ES-I3 (cell line): Measurements from ENCODE around the gene ASS1.
"Not testable (repeated sequence)": the region's sequence is repeated elsewhere in the genome, so short reads cannot be mapped to it uniquely, and the experiment has no call there.

Experiments
- H3K36me3 ChIP-seq: 2 replicates; pipeline ENCODE4 v1.6.1; 2013; ENCODE audit warnings: mild to moderate bottlenecking, low read length, control low read depth, moderate library complexity; ENCODE audit not compliant: insufficient read depth
- H3K4me1 ChIP-seq: 2 replicates; pipeline ENCODE4 v1.6.1; 2013; ENCODE audit warnings: mild to moderate bottlenecking, control low read depth, low read length; ENCODE audit not compliant: insufficient read depth
- H3K9ac ChIP-seq: 2 replicates; pipeline ENCODE4 v1.6.1; 2013; ENCODE audit warnings: low read depth, mild to moderate bottlenecking, low read length, moderate library complexity
- H3K9me3 ChIP-seq: 2 replicates; pipeline ENCODE4 v1.6.1; 2013; ENCODE audit warnings: mild to moderate bottlenecking, low read length, moderate library complexity; ENCODE audit not compliant: control insufficient read depth, insufficient read depth

The ASS1 gene

DNA sequence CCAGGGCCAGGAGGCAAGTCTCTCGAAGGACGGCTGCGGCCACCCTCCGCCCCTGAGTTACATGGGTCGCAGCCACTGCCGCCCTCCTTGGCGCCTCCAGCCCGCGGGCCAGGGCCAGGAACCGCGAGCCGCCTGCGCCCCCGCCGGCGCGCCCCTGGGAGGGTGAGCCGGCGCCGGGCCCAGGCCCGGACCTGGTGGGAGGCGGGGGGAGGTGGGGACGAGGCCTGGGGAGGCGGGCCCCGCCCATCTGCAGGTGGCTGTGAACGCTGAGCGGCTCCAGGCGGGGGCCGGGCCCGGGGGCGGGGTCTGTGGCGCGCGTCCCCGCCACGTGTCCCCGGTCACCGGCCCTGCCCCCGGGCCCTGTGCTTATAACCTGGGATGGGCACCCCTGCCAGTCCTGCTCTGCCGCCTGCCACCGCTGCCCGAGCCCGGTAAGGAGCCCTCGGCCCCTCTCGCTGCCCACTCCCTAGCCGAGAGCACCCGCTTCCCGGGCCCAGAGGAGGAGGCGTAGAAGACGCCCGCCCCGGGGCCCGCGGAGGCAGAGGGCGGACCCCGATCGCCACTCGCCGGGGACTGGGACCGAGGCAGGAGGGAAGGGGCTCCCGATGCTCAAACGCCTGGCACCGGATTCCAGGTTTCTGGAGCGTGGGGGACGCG, at the start of gene ASS1:
ASS1 (plus strand) TSS at position 397 of the 657 bp plus-strand sequence. CDS start 7,268 bp downstream, outside the sequence.
- Histone ChIP-seq H3K9ac (peak within 1 kb of the TSS; percentile 47), H3K4me1 (peaks cover 23% of the 10 kb centered on the region), H3K9me3 (peaks cover 9% of the 10 kb centered on the region; the same call in 1 of the 2 replicates), H3K36me3 (no peaks in the 10 kb centered on the region)

DNA sequence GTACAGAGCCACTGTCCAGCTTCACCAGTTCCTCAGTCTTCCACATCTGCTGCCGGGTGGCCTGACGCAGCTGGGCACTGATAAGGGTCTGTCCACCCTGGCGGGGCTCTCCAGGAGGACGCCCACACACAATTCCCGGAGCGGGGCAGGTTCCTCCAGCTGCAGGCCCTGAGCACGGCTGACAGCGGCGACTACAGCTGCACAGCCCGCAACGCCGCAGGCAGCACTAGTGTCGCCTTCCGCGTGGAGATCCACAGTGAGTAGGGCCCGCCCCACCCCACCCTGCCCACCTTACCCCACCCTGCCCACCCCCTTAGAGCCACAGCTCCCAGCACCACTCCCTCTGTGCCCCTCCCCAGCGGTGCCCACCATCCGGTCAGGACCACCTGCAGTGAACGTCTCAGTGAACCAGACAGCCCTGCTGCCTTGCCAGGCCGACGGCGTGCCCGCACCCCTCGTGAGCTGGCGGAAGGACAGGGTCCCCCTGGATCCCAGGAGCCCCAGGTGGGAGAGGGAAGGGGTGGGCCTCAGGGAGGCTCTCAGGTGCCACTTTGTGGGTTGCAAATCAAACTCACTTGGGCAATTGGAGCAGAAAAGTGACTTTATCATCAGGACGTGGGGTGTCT, 48.8 kb upstream of the ASS1 start:
- Histone ChIP-seq H3K4me1 (no peaks in the 10 kb centered on the region), H3K9ac (no peak overlapping the region), H3K9me3 (no peaks in the 10 kb centered on the region), H3K36me3 (no peaks in the 10 kb centered on the region)

DNA sequence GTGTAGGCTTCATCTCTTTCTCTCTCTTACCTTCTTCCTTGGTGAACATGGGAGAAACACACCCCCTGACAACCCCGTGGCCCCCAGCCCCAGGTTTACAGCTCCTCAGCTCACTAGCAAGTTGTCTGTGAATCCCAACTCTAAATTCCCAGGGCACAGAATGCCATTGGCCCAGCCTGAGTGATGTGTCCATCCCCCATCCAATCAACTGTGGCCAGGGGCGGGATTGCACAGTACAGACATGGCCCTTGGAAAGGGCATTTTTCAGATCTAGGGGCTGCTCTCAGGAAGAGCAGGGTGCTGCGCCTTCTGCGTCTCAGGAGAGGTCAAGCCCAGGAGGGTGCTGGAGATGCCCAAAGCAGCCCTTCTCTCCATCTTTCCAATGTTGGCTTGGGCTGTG, 48.2 kb upstream of the ASS1 start:
- Histone ChIP-seq H3K9ac (no peak overlapping the region), H3K4me1 (no peaks in the 10 kb centered on the region), H3K9me3 (no peaks in the 10 kb centered on the region)

DNA sequence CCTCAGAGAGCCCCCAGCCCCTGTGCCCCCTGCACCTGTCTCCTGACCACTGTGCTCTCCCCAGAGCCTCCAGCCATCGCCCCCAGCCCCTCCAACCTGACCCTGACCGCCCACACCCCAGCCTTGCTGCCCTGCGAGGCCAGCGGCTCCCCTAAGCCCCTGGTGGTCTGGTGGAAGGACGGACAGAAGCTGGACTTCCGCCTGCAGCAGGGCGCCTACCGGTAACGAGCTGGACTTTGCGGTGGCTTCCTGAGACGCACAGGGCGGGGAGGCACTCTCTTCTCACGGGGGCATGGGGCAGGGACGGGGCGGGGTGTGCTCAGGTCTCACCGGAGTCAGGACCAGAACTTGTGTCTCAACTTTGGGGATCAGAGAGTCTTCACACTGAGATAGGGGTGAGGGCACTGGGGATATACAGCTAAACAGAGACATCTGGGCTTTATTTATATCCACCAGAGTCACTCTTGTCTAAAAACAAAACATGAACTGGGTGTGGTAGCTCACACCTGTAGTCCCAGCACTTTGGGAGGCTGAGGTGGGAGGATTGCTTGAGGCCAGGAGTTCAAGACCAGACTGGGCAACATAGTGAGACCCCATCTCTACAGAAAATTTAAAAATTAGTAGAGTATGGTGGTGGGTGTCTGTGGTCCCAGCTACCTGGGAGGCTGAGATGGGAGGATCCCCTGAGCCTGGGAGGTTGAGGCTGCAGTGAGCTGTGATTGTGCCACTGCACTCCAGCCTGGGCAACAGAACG, 46.1 kb upstream of the ASS1 start:
- H3K9me3 ChIP-seq, result no peaks in the 10 kb centered on the region
- H3K36me3 ChIP-seq, result no peaks in the 10 kb centered on the region
- no peaks in the 10 kb centered on the region for H3K4me1 ChIP-seq
- H3K9ac ChIP-seq, result no peak overlapping the region

More for the DNA sequence above, 48.2 kb upstream of the ASS1 start:
- no peaks in the 10 kb centered on the region for H3K36me3 ChIP-seq

DNA sequence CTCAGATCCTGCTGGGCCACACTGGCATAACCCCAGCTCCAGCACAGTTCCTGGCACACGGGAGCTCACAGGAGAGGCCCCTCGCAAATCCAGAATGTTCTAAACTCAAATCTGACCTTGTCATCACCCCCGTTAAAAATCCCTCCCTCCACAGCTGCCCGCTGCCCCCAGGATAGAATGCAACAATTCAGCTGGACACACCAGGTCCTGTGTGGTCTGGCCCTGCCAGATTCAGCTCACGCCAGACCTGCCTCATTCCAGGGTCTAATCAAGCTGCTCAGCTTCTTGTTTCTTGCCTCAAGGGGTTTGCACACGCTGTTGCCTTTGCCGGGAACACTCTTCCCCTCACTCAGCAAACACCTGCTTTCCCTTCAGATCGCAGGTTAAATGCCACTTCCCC, 45.0 kb upstream of the ASS1 start:
- Histone ChIP-seq H3K9me3 (no peaks in the 10 kb centered on the region), H3K9ac (no peak overlapping the region), H3K36me3 (no peaks in the 10 kb centered on the region), H3K4me1 (no peaks in the 10 kb centered on the region)

DNA sequence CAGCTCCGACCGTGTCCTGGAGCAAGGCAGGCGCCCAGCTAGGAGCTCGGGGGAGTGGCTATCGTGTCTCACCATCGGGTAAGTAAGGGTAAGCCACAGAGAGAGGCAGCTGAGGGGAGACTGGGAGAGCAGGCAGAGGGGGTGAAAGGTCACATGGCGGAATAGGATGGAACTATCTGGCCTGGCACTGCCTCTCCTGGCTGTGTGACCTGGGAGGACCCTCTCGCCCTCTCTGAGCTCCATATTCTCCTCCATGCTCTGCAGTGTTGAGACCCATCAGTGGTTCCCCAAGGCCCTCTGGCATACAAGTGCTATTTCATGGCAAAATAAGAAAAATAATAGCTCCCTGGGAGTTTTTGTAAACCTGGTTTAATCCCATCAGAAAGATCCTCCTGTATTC, 43.9 kb upstream of the ASS1 start:
- no peaks in the 10 kb centered on the region for H3K36me3 ChIP-seq
- H3K9ac ChIP-seq, result no peak overlapping the region
- H3K4me1 ChIP-seq, result no peaks in the 10 kb centered on the region
- H3K9me3 ChIP-seq, result no peaks in the 10 kb centered on the region

DNA sequence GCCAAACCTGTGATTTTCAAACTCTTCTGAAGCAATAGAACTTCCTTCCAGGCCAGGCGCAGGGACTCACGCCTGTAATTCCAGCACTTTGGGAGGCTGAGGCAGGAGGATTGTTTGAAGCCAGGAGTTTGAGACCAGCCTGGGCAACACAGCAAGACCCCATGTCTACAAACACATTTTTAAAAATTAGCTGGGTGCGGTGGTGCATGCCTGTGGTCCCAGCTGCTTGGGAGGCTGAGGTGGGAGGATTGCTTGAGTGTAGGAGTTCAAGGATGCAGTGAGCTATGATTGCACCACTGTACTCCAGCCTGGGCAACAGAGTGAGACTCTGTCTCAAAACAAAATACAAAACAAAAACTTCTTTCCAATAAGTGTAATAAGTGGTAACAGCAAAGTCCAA, 43.0 kb upstream of the ASS1 start:
- H3K9ac ChIP-seq, H3K4me1 ChIP-seq, H3K36me3 ChIP-seq, H3K9me3 ChIP-seq: not testable (repeated sequence)

DNA sequence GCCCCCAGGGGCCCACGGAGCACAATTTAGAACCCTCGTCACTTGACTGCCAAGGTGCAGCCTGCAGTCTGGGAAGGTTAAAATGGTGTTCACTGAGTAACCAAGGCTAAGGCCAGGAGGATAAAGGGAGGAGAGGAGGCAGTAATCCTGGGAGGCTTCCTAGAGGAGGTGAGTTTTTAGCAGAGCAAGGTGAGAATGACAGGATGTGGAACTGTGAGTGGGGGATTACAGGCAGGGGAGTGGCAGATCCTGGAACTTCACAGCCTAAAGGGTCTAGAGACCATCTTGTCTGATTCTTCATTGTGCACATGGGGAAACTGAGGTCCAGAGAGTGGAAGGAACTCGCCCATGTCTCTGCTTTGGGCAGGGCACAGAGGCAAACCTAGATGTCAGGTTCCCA, 42.5 kb upstream of the ASS1 start:
- Histone ChIP-seq H3K4me1 (no peaks in the 10 kb centered on the region), H3K9ac (no peak overlapping the region), H3K36me3 (no peaks in the 10 kb centered on the region), H3K9me3 (no peaks in the 10 kb centered on the region)

DNA sequence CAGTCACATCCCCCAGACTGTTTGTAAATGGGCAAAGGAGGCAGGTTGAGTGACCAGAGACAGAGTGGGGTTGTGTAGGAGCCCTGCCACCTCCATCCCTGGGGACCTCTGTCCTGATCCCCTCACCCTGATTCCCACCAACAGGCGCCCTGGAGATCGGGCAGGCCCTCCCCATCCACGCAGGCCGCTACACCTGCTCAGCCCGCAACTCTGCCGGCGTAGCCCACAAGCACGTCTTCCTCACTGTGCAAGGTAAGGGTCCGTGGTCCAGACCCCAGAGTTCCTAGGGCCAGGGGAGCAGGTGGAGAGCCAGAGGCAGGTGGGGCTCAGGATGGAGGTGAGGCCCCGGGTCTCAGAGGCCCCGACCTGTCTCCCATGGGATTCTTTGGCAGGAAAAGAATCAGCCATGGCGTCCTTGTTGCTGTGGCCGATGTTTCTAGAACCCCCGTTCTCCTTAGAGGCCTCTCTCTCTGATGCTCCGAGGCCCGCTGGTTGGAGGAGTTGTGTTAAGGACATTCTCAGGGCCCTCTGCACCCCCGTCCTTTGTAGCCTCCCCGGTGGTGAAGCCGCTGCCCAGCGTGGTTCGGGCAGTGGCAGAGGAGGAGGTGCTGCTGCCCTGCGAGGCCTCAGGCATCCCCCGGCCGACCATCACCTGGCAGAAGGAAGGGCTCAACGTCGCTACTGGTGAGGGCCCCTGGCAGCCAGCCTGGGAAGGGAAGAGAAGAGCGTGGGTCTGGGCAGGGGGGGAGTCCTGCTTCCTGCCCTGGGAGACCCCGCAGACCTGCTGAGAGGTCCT, 41.9 kb upstream of the ASS1 start:
- no peaks in the 10 kb centered on the region for H3K36me3 ChIP-seq
- H3K9me3 ChIP-seq, result no peaks in the 10 kb centered on the region
- no peak overlapping the region for H3K9ac ChIP-seq
- H3K4me1 ChIP-seq, result no peaks in the 10 kb centered on the region

DNA sequence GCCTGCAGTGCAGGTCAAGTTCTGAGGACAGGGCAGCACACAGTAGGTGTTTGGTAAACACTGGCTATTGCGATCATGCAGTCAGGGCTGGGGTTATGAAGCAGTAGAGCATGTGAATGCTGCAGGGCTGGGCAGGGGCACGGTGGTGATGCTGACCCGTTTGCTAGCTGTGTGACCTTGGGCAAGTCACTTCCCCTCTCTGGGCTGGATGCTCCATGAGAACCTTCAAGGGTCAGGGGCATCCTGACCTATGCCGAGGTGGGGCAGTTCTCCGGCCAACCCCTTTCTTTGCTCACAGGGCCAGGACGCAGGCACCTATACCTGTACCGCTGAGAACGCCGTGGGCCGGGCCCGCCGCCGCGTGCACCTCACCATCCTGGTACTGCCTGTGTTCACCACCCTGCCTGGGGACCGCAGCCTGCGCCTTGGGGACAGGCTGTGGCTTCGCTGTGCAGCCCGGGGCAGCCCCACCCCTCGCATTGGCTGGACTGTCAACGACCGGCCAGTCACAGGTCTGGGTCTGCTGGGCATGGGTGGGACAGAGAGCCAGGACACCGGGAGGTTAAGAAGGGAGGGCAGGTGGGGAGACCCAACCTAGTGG, 39.0 kb upstream of the ASS1 start:
- Histone ChIP-seq H3K9me3 (0 out of 2 replicates have a peak, but pooled peaks cover 3% of the 10 kb centered on the region), H3K36me3 (no peaks in the 10 kb centered on the region), H3K4me1 (no peaks in the 10 kb centered on the region), H3K9ac (no peak overlapping the region)

DNA sequence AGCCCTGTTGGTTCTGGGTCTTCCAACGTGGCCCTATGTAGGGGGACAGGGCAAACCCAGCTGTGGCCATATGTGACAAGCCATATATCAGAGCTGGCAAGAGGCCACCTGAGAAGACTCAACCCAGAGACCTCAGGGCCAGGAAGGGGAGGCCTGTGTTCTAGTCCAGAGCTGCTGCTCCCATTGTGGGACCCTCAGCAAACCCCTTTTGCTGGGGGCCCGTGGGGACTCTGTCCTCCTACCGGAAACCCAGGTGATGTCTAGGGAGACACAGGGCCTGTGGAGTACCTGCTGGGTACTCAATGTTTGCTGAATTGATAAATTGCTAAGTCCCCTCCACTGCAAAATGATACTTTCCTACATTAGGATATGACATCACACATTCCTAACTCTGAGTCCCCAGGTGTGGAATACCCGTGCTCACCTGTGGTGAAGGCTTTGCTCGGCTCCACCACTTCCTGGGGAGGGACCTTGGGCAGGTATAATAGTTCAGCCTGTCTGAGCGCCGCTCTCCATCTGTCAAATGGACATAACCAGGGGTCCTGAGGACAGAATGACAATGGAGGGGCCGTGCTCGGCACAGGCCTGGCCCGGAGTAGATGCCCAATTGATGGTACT, 38.4 kb upstream of the ASS1 start:
- 0 out of 2 replicates have a peak, but pooled peaks cover 3% of the 10 kb centered on the region for H3K9me3 ChIP-seq
- H3K4me1 ChIP-seq, result no peaks in the 10 kb centered on the region
- H3K9ac ChIP-seq, result no peak overlapping the region
- no peaks in the 10 kb centered on the region for H3K36me3 ChIP-seq

DNA sequence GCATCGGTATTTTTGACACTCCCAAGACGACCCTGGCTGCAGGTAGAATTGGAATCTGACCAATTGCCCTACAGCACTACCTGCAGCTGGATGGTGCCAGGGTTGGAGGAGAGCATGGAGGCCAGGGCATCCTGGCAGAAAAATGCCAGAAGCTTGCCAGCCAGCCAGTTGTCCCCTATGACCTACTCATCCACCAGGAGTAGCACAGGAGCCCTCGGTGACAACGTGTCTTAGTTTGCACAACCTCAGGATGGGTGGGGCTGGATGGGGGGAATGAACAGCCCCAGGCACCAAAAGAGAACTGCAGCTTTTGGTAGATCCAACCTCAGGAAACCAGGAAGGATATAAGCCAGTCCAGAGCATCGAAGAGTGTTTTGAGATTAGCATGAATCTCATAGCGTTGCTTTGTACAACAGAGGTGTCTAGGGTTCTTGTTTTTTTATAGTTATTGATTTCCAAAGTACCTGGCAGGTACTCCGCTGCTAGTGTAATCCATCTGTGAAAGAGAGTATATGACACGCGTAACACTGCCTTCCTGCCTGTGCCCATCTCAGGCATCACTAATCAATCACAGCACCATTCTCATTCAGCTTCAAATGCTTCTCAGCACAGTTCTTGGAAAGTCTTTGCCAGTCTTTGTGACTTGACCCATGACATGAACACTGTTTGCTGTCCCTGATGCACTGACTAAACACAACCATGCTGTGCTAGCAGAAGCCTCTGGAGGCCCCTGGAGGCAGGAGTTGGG, 36.7 kb upstream of the ASS1 start:
- Histone ChIP-seq H3K4me1 (no peaks in the 10 kb centered on the region), H3K9me3 (0 out of 2 replicates have a peak, but pooled peaks cover 3% of the 10 kb centered on the region), H3K36me3 (no peaks in the 10 kb centered on the region), H3K9ac (no peak overlapping the region)

DNA sequence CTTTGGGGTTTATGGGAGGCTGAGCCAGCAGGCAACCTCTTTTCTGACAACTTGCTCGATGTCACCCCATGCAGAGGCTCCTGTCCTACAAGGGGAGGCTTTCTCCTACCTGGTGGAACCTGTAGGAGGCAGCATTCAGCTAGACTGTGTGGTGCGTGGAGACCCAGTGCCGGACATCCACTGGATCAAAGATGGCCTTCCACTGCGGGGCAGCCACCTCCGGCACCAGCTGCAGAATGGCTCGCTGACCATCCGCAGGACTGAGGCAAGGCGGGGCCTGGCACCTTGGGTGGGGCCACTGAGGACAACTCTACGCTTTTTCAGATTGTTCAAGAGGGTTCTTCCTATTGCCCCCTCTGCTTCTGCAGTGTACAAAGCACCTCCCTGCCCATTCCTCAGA, 36.1 kb upstream of the ASS1 start:
- H3K9ac ChIP-seq, result no peak overlapping the region
- H3K36me3 ChIP-seq, result no peaks in the 10 kb centered on the region
- H3K9me3 ChIP-seq, result 0 out of 2 replicates have a peak, but pooled peaks cover 3% of the 10 kb centered on the region
- H3K4me1 ChIP-seq, result no peaks in the 10 kb centered on the region
